GM12873 (cell line): ENCODE results near the gene WDR83.

Source experiments
- CTCF ChIP-seq: IDR thresholded peaks from 2 replicates; pipeline ENCODE4 v1.5.1; 2012; ENCODE audit warnings: low read depth, mild to moderate bottlenecking, moderate library complexity, low read length, control low read depth; ENCODE audit not compliant: insufficient read depth; ENCODE audit errors: missing control alignments

Gene WDR83

DNA sequence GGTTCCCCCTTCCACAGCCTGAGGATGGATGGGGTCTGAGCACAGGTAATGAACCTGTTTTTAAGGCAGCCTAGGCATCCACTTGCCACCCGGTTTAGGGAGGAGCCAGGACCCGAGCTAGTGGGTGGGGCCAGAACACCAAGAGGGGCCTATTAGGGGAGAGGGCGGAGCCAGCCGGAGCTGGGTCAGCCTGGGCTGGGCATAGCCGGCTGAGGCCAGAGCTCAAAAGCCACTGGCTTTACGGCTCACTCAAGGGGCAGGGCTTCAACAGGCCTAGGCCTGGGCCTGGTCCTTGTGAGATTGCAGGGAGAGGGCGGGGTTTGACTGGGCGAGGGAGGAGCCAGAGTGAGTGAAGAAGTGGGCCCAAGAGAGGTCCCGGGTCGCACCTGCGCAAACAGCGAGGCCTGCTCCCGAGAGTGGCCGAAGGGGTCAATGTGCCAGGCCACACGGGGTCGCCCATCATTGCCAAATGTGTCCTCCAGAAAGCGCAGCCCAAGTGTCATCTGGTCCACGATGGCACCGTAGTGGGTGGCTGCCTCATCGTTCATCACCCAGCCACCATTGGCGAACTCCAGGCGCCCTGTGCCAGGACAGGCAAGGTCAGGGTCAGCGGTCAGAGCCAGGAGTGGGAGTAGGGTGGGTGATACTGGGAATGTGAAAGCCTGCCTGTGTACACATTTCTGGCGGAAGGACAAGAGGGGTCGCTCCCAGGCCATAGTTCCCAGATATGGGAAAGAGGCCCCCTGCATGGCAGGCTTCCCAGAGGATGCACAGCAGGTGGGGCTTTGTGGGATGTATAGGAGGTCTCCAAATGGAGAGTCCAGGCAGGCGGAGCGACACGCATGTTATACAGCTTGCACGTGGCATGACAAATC is 2.0 kb upstream of the WDR83 start:
- TF ChIP-seq CTCF: no peak

- no peak for TF ChIP-seq CTCF
Measured at GRCh38 chr19:12665281-12665573, 1.4 kb upstream of the WDR83 start.

GRCh38 chr19:12665671-12666264 is 839 bp upstream of the WDR83 start:
- no peak for TF ChIP-seq CTCF

DNA sequence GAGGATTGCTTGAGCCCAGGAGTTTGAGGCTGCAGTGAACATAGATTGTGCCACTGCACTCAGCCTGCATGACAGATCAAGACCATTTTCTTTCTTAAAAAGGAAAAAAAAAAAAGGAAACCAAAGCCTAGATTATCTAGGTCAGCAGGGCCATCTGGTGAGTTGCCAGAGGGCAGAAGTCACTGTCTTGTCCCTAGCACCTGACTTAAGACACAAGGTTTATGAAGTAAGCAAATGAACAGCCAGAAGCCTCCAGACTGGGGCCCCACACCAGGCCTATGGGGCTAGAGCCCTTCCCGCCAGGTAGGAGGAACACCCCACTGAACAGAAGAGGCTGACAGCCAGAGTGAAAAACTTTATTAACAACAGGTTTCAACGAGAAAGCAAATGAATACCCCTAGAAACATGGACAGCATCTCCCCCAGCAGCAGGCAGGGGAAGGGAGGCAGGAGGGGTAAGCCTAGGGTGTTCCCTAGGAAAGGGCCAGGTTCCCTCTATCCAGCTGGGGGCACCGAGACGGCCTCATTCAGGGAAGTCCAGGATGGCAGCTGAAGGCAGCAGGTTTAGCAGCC is 1.2 kb downstream of the WDR83 start:
- TF ChIP-seq CTCF: no peak

GRCh38 chr19:12668346-12668745 is 1.7 kb downstream of the WDR83 start:
- TF ChIP-seq CTCF: no peak

DNA sequence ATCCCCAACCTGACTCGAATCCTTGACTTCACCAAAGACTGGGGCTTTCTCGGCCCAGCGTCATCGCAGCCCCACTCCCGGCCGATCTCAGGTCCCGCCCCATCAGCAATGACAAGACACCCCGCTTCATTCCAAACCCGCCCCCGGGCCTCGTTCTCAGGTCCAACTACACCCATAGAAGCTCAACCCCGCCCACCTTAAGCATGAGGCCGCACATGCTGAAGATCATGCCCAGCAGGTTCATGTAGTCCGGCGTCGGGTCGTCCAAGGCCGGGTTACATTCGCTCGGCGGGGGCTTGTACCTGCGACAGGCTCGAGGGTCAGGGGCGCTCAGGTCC is 2.3 kb downstream of the WDR83 start:
- no peak for TF ChIP-seq CTCF

DNA sequence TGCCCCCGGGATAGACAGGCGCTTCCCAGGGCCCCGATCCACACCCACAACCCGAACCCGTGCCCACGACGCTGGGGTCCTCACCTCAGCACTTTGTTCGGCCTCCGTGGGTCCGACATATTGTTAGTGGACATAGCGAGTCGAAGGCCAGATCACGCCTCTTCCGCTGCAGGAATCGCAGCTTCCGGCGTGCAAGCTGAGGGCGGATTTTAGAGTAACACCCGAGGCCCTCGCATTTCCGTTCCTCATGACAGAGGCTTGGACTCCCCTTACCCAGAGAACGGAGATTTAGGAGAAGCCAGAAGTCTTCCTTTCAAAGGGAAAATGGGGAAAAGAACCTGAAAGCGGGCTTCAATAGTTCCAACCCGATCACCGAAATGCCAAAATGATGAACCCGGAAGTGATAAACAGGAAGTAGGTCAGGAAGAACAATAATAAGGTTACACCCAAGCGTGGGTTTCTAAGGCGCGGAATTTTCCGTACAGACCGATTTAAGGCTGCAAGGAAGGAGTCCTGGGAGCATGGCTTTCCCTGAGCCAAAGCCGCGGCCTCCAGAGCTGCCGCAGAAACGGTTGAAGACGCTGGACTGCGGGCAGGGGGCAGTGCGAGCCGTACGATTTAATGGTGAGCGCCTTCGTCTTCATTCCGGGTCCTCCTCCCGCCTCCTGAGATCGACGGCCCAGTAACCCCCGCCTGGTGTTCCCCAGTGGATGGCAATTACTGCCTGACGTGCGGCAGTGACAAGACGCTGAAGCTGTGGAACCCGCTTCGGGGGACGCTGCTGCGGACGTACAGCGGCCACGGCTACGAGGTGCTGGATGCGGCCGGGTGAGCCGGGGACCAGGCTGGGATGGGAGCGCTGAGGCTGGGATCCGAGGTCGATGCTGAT is 2.9 kb downstream of the WDR83 start:
- no peak for TF ChIP-seq CTCF
